ENCODE data around the gene TRAP1.
"Not testable (repeated sequence)": the region's sequence is repeated elsewhere in the genome, so short reads cannot be mapped to it uniquely, and the experiment has no call there.

The TRAP1 gene

GRCh38 chr16:3673676-3674377 lies 43.5 kb downstream of the TRAP1 start:
- no peak for DNase-seq (ENCODE audit: low read depth, low spot score)

GRCh38 chr16:3673201-3673600 lies 44.1 kb downstream of the TRAP1 start:
- no peak for DNase-seq (ENCODE audit: low read depth, low spot score)

DNA sequence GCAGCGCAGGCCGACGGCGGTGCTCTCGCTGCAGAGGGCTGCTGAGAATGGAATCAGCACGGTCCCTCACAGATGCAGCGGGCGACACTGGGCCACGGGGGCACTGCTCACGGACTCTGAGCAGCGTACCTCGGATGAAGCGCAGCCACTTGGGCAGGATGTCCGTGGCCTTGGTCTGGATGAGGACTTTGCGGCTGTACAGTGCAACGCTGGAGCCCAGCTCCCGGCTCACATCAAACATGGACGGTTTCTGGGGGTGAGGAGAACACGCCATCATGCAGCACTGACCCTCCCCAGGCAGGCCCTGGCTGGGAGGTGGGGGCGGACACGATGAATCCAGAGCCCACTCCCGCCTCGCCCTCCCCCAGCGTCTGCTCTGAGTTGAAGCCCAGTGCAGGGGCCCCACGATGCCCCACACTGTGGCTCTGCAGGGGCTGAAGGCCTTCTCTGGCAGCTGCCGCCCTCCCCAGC lies 44.7 kb downstream of the TRAP1 start:
- DNase-seq (ENCODE audit: low read depth, low spot score): no peak

DNA sequence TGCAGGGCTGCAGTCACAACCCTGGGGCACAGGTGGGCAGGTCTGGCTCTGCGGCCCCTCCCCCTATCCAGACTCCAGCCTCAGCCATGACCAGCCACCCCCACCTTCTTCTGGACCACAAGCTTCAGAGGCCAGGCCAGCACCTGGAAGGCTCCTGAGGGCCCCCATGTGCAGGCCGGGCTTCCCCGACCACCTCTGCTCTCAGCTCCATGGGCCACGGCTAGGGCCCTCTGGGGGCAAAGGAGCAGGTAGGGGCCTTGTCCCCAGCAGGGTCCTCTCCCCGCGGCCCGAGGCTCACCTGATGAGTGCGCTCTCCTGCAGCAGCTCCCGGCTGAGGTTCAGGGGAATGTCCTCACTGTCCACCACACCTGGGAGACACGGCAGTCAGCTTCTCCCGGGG lies 45.9 kb downstream of the TRAP1 start:
- no peak for DNase-seq (ENCODE audit: low read depth, low spot score)

- DNase-seq (ENCODE audit: low read depth, low spot score): no peak
Measured at GRCh38 chr16:3670711-3671110, 46.6 kb downstream of the TRAP1 start.

- no peak for DNase-seq (ENCODE audit: low read depth, low spot score)
Measured at GRCh38 chr16:3669082-3669481, 48.2 kb downstream of the TRAP1 start.

DNA sequence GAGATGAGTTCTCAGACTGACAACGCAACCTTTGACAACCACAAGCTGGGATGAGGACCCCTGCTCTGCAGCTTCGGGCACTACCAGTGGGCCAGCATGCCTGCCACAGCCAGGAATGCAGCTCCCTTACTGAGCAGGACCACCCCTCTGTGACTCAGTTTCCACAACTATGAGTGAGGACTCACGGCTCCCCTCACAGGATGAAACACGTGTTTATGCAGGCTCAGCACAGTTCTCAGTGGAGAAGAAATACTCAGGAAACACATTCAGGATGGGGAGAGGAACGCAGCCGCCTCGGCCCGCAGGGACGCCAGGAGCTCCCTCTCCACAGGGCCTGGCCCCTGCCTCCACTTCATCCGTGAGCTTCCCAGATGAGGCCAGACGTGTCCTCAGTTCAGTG lies 48.7 kb downstream of the TRAP1 start:
- DNase-seq (ENCODE audit: low read depth, low spot score): no peak

DNA sequence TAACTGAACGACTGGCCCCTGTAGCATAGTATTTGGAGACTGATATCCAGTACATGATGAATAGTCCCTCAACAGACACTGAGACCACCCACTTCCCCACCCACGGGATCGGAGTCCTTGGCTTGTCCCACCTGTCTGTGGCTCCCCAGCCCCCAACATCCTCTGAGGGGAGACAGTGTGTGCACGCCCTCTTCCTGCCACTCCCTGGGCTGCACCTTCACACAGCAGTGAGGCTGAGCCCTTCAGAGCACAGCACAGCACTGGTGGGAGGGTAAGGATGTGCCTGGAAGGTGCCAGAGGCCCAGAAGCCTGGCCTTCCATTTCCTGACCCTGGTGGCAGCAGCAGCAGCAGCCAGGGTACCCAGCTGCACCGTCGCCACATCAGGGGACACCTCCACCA lies 51.8 kb downstream of the TRAP1 start:
- DNase-seq (ENCODE audit: low read depth, low spot score): no peak

DNA sequence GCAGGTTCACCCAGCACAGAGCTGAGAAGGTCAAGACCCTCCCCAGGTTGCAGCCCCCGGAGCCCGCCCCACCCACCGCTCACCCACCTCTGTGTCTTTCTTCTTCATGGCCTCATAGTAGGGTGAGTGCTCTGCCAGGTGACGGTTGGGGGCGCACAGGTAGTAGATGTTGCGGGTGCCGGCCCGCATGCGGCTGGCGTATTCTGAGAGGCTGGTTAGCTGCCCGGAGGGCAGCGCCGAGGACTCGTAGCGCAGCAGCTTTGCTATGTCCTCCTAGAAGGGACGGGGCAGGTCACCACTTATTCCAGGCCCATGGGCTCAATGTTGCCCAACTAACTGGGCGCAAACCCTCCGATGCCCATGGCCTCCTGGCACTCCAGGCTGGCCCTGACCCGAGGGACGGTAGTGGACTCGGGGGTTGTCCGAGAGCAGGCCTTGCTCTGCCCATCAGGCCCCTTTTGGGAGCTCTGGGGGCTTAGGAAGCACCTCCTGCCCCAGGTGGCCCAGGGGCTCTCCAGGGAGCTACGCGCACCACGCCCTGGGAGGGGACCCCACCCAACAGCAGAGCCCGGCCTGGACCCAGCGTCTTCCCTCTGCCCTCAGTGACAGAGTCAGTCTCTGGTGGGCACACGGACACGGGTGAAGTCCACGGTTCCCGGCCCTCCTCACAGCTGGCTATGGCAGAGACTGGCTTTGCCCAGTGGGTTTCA lies 53.0 kb downstream of the TRAP1 start:
- no peak for DNase-seq (ENCODE audit: low read depth, low spot score)

DNA sequence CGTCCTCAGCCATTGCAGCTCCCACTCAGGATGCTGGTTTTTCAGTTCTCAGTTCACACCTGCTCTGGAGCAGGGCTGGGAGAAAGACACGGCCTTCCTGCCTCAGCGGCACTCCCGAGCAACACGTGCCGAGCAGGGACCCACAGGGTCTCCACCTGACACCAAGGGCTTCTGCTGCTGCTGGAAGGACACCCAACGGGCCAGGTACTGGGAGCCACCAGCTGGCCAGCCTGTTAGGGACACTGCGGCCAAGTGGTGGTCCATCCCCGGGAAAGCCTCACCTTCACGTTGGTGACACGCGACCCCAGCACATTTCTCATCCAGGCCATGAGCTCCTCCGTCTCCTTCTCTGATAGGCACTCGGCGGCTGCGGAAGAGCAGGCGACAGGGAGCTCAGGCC lies 54.7 kb downstream of the TRAP1 start:
- DNase-seq (ENCODE audit: low read depth, low spot score): no peak

DNA sequence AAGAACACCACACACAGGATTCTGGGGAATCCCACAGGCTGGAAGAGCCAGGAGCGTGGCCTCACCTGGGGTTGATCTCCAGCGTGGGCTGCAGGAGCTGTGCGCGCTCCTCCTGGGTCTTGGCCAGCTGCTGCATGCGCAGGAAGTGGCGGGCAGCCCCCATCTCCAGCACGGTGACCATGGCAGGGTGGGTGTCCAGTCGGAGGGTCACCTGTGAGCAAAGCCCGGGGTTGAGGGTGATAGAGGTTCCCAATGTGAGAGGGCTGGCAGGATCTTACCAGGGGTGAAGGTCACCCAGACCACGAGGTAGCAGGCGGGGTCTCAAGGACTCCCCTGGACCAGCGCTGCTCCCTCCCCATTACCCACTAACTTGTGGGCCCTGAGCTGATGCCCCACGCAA lies 55.4 kb downstream of the TRAP1 start:
- no peak for DNase-seq (ENCODE audit: low read depth, low spot score)

- no peak for DNase-seq (ENCODE audit: low read depth, low spot score)
Measured at GRCh38 chr16:3661311-3661710, 56.0 kb downstream of the TRAP1 start.

- DNase-seq (ENCODE audit: low read depth, low spot score): peak; percentile 42
Measured at GRCh38 chr16:3659251-3659650, 58.1 kb downstream of the TRAP1 start.

DNA sequence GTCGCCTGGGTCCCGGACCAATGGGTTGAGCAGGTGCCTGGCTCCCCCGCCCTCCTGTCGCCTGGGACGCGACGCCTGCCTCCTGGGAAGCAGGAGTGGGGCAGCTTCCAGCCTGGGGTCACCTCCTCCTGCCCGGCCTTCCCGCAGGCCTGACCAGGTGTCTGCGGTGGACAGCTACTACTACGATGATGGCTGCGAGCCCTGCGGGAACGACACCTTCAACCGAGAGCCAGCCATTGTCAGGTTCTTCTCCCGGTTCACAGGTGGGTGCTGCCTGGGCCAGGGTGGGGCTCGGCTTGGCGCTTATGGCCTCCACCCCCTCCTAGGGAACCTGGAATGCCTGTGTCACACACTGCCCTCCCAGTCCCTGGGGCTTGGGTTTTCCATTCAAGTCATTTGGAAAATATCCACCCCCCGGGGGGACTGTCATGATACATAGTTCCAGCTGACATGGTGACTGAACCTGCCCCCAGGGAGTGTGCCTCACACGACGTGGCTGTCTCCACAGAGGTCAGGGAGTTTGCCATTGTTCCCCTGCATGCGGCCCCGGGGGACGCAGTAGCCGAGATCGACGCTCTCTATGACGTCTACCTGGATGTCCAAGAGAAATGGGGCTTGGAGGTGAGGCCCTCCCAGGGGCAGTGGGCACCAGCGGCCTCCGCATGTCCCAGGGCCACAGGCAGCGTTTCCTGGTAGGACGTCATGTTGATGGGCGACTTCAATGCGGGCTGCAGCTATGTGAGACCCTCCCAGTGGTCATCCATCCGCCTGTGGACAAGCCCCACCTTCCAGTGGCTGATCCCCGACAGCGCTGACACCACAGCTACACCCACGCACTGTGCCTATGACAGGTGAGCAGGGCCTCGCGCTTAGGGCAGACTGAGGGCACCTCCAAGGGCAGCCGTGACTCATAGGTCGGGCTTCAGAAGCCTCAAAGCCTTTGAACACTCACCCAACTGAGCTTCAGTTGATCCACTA lies 60.5 kb downstream of the TRAP1 start:
- no peak for DNase-seq (ENCODE audit: low read depth, low spot score)

GRCh38 chr16:3656160-3656490 lies 61.2 kb downstream of the TRAP1 start:
- not testable (repeated sequence) for DNase-seq (ENCODE audit: low read depth, low spot score)

DNA sequence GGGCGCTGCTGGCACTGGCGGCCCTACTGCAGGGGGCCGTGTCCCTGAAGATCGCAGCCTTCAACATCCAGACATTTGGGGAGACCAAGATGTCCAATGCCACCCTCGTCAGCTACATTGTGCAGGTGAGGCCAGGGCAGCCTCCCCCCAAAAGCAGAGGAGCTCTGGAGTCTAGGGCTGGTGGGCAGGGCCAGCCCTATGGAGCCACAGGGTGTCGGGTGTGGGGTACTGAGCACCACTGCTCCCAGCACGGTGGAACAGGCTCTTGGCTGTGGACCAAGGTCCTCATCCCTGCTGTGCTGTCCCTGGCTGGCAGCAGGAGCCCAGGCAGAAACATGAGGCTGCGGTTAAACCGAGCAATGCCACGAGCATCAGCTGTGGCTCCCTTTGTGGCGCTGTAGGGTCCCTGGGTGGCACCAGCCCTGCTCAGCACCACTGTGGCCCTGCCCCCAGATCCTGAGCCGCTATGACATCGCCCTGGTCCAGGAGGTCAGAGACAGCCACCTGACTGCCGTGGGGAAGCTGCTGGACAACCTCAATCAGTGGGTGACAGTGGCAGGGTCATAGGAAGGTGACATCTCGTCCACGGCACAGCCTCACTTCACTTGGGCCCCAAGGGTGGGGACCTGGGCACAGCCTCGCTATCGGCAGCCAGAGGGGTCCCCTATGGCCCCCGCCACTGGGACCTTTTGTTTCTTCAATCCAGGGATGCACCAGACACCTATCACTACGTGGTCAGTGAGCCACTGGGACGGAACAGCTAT lies 61.7 kb downstream of the TRAP1 start:
- DNase-seq (ENCODE audit: low read depth, low spot score): no peak

GRCh38 chr16:3655030-3655395 lies 62.3 kb downstream of the TRAP1 start:
- no peak for DNase-seq (ENCODE audit: low read depth, low spot score)

DNA sequence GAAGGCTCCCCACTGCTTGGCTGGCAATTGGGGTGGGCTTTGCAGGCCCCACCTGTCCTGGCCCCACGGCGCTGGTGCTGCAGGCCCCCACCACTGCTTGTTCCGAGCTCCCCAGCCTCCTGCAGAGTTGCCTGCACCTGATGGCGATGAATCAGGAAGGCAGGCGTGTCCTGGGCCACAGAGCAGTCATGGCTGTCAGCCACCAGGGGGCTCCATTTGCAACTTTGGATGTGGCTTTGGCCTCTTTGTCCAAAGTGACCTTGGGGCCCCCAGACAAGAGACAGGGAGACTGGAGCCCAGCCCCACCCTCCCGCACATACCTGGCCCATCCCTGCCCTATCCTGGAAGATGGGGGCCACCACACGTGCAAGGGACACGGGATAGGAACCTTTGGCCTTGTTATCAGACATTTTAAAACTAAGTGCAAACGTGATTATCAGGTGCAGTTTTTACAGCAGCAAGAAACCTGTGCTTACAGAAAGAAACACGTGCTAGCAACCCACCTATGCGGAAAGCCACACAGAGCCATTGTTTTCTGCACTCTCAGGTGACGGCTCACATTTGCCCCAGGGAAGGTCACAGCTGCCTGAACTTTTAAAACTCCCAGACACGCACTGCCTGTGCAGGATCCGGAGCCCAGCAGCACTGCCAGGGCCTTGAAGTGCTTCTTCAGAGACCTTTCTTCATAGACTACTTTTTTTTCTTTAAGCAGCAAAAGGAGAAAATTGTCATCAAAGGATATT lies 62.9 kb downstream of the TRAP1 start, which contains the start of gene DNASE1:
TSS of gene DNASE1 (plus strand) at position 443 of the 743 bp plus-strand sequence. CDS start 683 bp downstream, outside the sequence.
- DNase-seq (ENCODE audit: low read depth, low spot score): peak; percentile 62

GRCh38 chr16:3652373-3653195 lies 64.7 kb downstream of the TRAP1 start:
- DNase-seq (ENCODE audit: low read depth, low spot score): no peak

All from astrocyte of the hippocampus (primary cell).